Body of pancreas (tissue), 4 donors: Measurements from ENCODE around the gene MAP2K7.

Experiments used
- CTCF ChIP-seq, 7 experiments: fragments of 450-650 bp in 4 of 7; fragments of 200-600 bp in 3 of 7; sonication (generic) in 3 of 7; IDR thresholded peaks; one replicate each; pipeline ENCODE4 v1.5.1; 2016 to 2019; ENCODE audit warnings: antibody characterized with exemption in 7 of 7
- POLR2A ChIP-seq, 3 donors: fragments of 450-650 bp; IDR thresholded peaks; one replicate each; pipeline ENCODE4 v1.6.1; 2016; ENCODE audit warnings: antibody characterized with exemption in 3 of 3, mild to moderate bottlenecking in 2 of 3

GRCh38 chr19:7941895-7942596 lies 38.4 kb downstream of the MAP2K7 start:
- TF ChIP-seq CTCF (IDR thresholded peaks at IDR 0.05) = no peak
- TF ChIP-seq POLR2A (IDR thresholded peaks at IDR 0.05) = no peak
